Stimulated activated CD4-positive, alpha-beta T cell treated with anti-CD3 and anti-CD28 coated beads, Interleukin-1b, Interleukin-23, amount 100 ng/mL, for 1 hour (primary cell): ENCODE data around the gene WASL.

Experiments
- DNase-seq, 2 donors: peaks; one replicate each; pipeline ENCODE4 v3.0.0-alpha.2; 2020; ENCODE audit warnings: low read depth in 2 of 2

Gene WASL

DNA sequence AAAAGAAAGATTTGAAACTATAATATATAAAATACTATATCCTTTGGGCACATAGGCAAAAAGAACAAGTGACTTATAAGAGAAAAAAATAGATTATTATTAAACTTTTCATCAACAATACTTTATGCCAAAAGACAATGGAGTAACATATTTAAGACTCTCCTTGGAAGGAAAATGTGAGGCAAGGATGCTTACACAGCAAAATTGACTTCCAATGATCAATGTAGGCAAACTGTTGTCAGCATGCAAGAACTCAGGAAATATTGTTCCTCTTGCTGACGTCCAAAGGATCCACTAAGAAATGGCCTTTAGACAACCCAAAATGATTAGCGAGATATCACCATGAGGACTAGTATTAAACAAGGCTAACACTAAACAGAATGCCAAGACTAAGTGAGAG is 116.0 kb downstream of the WASL start:
- no peak for DNase-seq
